ENCODE measurements around the gene ARL3.
A peak's percentile ranks its signal among the peaks of the same experiment; 100 is the strongest.

GRCh38 chr10:102752934-102753664 is 38.9 kb upstream of the ARL3 start:
- TF ChIP-seq CTCF (conservative IDR thresholded peaks at IDR 0.05; ENCODE audit: low read depth in 2 of 2) (peak; percentile 67 to 70), EZH2phosphoT487 (IDR thresholded peaks at IDR 0.05; ENCODE audit: unreplicated experiment) (no peak), REST (IDR thresholded peaks at IDR 0.05; ENCODE audit: unreplicated experiment) (no peak), STAT1 (IDR thresholded peaks at IDR 0.05; ENCODE audit: unreplicated experiment) (no peak), EZH2 (IDR thresholded peaks at IDR 0.05; ENCODE audit: low read depth, unreplicated experiment) (no peak), POLR2AphosphoS5 (IDR thresholded peaks at IDR 0.05; ENCODE audit: low read depth) (no peak), ZNF331 (CRISPR knock-in tag; IDR thresholded peaks at IDR 0.05; ENCODE audit: low read depth) (no peak), ZNF462 (CRISPR knock-in tag; IDR thresholded peaks at IDR 0.05) (no peak), JUNB (IDR thresholded peaks at IDR 0.05; ENCODE audit: unreplicated experiment) (no peak), CREB1 (CRISPR knock-in tag; IDR thresholded peaks at IDR 0.05; ENCODE audit: low read depth) (no peak), ZNF114 (CRISPR knock-in tag; IDR thresholded peaks at IDR 0.05) (no peak)
